Thoracic aorta (tissue), 2 donors: ENCODE results near the gene MTMR3. TPM values are rescaled to one million over a fixed set of nuclear protein-coding genes. Genes with fewer than 3 reads are reported as not detected.

ENCODE experiments used
- ATAC-seq: fragments of 150-250 bp; one replicate; pipeline ENCODE4 v1.8.0; 2017; ENCODE audit warnings: low read depth; ENCODE audit not compliant: insufficient number of reproducible peaks, low FRiP score
- DNase-seq: peaks from one replicate; pipeline ENCODE4 v3.0.0-alpha.2; 2020; ENCODE audit warnings: low spot score
- H3K27ac ChIP-seq, 2 donors: fragments of 200-600 bp; sonication (generic); 1 replicate in 1 of 2; 2 replicates in 1 of 2; pipeline ENCODE4 v1.5.1; 2016; ENCODE audit warnings: mild to moderate bottlenecking in 2 of 2, moderate library complexity in 2 of 2
- H3K27me3 ChIP-seq: fragments of 200-600 bp; sonication (generic); replicated peaks from 2 replicates; pipeline ENCODE4 v1.6.0; 2016; ENCODE audit warnings: mild to moderate bottlenecking; ENCODE audit not compliant: insufficient read depth
- H3K36me3 ChIP-seq: fragments of 200-600 bp; sonication (generic); one replicate; pipeline ENCODE4 v1.5.1; 2016
- H3K4me1 ChIP-seq, 2 donors: fragments of 200-600 bp; sonication (generic); 1 replicate in 1 of 2; 2 replicates in 1 of 2; pipeline versions ENCODE4 v1.5.1 to v1.6.0; 2016; ENCODE audit warnings: low read depth in 2 of 2, mild to moderate bottlenecking in 1 of 2; ENCODE audit not compliant: control insufficient read depth in 1 of 2
- H3K4me3 ChIP-seq: fragments of 200-600 bp; sonication (generic); 2 replicates; pipeline ENCODE4 v1.5.1; 2016; ENCODE audit warnings: mild to moderate bottlenecking
- H3K9me3 ChIP-seq: fragments of 200-600 bp; sonication (generic); 2 replicates; pipeline ENCODE4 v1.5.1; 2016
- CTCF ChIP-seq: fragments of 200-600 bp; sonication (generic); IDR thresholded peaks from one replicate; pipeline ENCODE4 v1.5.1; 2019; ENCODE audit warnings: antibody characterized with exemption
- total RNA-seq, 2 donors: library from RNA; depleted of rRNA; stranded (reverse); fragments of >200 nt; gene quantifications; one replicate each; pipeline versions ENCODE4 v1.1.0 to v1.2.3, GENCODE V29; 2016

MTMR3 gene
- total RNA-seq, 2 donors from 2014 or later: 33.3 to 61.9 TPM

GRCh38 chr22:29998627-29999384, 115.8 kb downstream of the MTMR3 start:
- DNase-seq (no peak), ATAC-seq (no peak)
- H3K4me3 ChIP-seq: no peak overlapping the region
- H3K9me3 ChIP-seq: no peaks in the 10 kb centered on the region
- peaks cover 10% of the 10 kb centered on the region for H3K36me3 ChIP-seq
- no peaks in the 10 kb centered on the region for H3K27me3 ChIP-seq
- no peak overlapping the region for H3K27ac ChIP-seq
- TF ChIP-seq CTCF: no peak
- H3K4me1 ChIP-seq: no peaks in the 10 kb centered on the region

- Histone ChIP-seq H3K36me3 (peaks cover 7% of the 10 kb centered on the region), H3K27ac (no peak overlapping the region), H3K4me1 (peaks cover 3 to 10% of the 10 kb centered on the region in 2 donors), H3K9me3 (no peaks in the 10 kb centered on the region), H3K4me3 (no peak overlapping the region), H3K27me3 (no peaks in the 10 kb centered on the region)
- ATAC-seq: no peak
- TF ChIP-seq CTCF: no peak
- DNase-seq: no peak
These were observed 117.6 kb downstream of the MTMR3 start for GRCh38 chr22:30000566-30000965.

- DNase-seq (no peak), ATAC-seq (no peak)
- Histone ChIP-seq H3K27me3 (no peaks in the 10 kb centered on the region), H3K4me3 (no peak overlapping the region), H3K9me3 (no peaks in the 10 kb centered on the region), H3K4me1 (peaks cover 3 to 10% of the 10 kb centered on the region in 2 donors), H3K27ac (no peak overlapping the region), H3K36me3 (peaks cover 7% of the 10 kb centered on the region)
- no peak for TF ChIP-seq CTCF
These were observed 118.5 kb downstream of the MTMR3 start for GRCh38 chr22:30001459-30001858.

- no peaks in the 10 kb centered on the region for H3K9me3 ChIP-seq
- H3K4me1 ChIP-seq: peaks cover 3 to 10% of the 10 kb centered on the region in 2 donors
- H3K27ac ChIP-seq: no peak overlapping the region
- DNase-seq (no peak), ATAC-seq (no peak)
- TF ChIP-seq CTCF: no peak
- peaks cover 19% of the 10 kb centered on the region for H3K36me3 ChIP-seq
- H3K27me3 ChIP-seq: no peaks in the 10 kb centered on the region
- H3K4me3 ChIP-seq: no peak overlapping the region
These were observed 120.0 kb downstream of the MTMR3 start for GRCh38 chr22:30002861-30003486.

- peaks cover 25% of the 10 kb centered on the region for H3K36me3 ChIP-seq
- ATAC-seq (no peak), DNase-seq (no peak)
- H3K4me1 ChIP-seq: peaks cover 3 to 10% of the 10 kb centered on the region in 2 donors
- no peaks in the 10 kb centered on the region for H3K27me3 ChIP-seq
- no peak for TF ChIP-seq CTCF
- H3K27ac ChIP-seq: no peak overlapping the region
- no peak overlapping the region for H3K4me3 ChIP-seq
- no peaks in the 10 kb centered on the region for H3K9me3 ChIP-seq
These were observed 121.1 kb downstream of the MTMR3 start for GRCh38 chr22:30004101-30004500.
